GM21717 (cell line): ENCODE data around the gene HAS3.

Experiments used
- ATAC-seq: cut with Tn5 transposase; IDR thresholded peaks from one replicate; pipeline ENCODE4 v1.9.1; 2021; ENCODE audit warnings: mild to moderate bottlenecking, moderate library complexity; ENCODE audit not compliant: unreplicated experiment

HAS3 gene

DNA sequence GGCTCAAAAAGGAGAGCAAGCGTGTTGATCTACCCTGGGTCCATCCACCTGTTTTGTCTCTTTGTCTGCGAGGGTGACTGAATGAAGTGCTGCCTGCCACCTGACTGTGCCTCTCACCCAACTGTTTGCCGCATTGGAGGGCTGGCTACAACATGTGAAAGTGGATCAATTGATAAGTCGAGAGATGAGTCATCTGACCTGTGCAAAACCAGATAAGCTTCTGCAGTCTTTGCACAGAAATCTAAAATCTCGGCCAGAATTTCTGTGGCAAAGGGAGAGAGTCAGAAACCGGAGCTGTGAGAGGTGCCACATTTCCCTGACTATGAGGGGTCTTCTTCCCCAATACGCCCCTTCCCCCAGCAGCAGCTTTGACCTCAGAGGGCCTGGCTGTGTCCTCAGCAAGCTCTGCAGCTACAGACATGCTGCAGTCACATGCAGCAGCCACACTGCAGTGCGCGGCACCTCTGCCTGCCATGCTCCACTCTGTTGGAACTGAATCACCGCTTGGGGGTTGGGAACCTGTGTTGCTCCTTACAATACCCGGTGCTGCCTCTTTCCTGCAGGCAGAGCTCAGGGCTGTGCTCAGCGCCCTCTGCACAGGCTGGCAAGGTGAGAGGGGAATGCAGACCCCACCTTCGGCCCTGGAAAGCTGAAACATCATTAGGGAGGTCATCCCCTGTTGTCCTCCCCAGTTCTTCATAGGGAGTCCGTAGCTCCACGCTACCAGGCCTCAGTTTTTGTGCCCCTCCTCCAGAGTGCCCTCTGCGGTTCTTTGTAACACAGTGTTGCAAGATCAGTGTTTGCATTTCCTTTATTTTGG, 16.2 kb upstream of the HAS3 start:
- ATAC-seq = no peak

- no peak for ATAC-seq
Observed at GRCh38 chr16:69093974-69094373, 11.5 kb upstream of the HAS3 start.

DNA sequence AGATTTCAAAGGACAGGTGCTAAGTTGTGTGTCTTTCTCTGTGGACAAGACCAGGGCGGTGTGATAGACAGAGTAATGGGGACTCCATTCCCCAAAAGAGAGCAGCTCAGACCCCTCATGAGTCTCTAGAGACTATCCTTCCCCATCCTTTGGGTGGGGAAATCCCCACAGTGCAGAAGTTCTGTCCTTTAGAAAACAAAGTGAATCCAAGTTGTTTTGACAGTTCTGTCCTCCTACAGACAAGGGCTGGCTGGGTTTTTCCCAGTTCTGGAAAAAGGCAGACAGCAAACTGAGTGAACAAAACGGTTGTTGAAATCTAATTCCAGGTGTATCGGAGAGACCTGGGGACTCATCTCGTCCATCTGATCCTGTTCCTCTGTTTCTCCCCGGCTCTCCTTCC, 11.0 kb upstream of the HAS3 start:
- ATAC-seq = no peak

- ATAC-seq = no peak
Observed at GRCh38 chr16:69095193-69095592, 10.3 kb upstream of the HAS3 start.

DNA sequence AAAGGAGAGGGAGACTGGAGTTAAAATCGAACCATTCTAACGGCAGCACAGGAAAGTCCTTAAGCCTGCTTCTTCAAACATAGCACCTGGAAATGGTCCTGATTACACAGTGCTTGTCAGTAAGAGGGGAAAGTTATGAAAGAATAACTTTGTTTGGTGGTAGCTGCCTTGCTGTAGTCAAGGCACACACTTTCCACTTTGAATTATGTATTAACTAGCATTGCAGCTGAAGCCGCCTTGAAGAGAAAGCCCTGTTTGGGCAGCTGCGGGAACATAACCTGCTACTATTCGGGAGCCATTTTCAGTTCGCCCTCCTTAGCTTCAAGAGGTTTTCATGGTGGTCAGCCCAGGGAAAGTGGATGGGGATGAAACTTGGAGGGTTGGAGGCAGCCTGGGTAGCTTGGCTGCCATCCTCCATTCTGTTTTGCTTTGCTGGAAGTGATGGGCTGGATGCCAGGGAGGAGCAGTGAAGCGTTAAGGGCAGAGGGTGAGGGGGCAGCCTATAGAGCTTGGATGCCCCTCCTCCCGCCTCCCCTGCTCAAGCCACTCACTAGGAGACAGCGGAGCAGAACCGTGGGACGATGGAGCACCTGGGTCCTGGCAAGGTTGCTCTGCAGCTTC, 5.3 kb upstream of the HAS3 start:
- ATAC-seq = no peak

GRCh38 chr16:69106491-69107315, 1.2 kb downstream of the HAS3 start:
- ATAC-seq = no peak

DNA sequence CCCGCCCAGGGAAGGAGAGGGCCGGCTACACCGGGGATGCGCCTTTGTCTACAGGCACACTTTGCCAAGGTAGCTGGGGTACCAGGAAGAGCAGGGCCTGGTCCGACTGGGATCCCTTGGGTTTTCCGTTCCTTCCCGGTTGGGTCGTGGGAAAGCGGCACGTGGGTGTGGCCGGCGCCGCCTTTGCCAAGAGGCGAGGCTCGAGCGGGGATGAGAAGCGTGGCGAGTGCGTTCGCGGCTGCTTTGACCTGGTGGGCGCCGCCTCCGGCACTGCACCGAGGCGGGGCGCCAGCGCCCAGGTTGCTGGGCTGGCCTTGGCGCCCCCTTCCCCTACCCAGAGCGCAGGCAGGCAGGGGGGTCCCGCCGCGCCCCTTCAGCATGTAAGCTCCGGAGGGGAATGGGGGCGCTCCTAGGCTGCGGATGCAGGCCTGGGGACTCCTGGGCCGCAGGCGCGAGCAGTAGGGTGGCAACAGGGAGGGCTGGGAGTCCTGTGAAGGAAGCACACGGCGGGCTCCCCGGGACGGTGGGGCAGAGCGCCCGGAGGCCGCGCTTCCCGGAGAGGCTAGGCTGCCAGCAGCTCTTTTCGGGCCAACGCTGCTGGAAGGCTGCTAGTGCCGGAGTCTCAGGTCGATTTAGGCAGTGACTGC, 2.0 kb downstream of the HAS3 start:
- ATAC-seq = no peak

GRCh38 chr16:69108064-69108904, 2.8 kb downstream of the HAS3 start:
- ATAC-seq = no peak

DNA sequence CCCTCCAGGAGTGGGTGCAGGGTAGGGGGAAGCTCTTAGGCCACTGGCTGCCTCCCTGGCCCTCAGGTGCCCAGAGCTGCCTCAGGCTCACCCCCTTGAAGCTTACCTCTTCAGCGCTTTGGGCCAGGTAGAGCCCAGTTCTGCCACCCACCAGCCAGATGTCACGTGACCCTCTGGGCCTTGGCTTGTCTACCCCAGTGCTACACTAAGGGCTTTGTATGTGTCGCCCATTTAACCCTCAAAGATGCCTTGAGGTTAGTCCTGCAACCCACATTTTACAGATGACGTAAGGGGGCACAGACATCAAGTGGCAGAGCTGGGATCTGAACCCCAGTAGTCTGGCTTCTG, 3.4 kb downstream of the HAS3 start:
- no peak for ATAC-seq

GRCh38 chr16:69109486-69110270, 4.2 kb downstream of the HAS3 start:
- ATAC-seq = no peak

- no peak for ATAC-seq
Observed at GRCh38 chr16:69110406-69110805, 5.0 kb downstream of the HAS3 start.

GRCh38 chr16:69111216-69111875, 5.9 kb downstream of the HAS3 start:
- no peak for ATAC-seq

- no peak for ATAC-seq
Observed at GRCh38 chr16:69111876-69112230, 6.4 kb downstream of the HAS3 start.

DNA sequence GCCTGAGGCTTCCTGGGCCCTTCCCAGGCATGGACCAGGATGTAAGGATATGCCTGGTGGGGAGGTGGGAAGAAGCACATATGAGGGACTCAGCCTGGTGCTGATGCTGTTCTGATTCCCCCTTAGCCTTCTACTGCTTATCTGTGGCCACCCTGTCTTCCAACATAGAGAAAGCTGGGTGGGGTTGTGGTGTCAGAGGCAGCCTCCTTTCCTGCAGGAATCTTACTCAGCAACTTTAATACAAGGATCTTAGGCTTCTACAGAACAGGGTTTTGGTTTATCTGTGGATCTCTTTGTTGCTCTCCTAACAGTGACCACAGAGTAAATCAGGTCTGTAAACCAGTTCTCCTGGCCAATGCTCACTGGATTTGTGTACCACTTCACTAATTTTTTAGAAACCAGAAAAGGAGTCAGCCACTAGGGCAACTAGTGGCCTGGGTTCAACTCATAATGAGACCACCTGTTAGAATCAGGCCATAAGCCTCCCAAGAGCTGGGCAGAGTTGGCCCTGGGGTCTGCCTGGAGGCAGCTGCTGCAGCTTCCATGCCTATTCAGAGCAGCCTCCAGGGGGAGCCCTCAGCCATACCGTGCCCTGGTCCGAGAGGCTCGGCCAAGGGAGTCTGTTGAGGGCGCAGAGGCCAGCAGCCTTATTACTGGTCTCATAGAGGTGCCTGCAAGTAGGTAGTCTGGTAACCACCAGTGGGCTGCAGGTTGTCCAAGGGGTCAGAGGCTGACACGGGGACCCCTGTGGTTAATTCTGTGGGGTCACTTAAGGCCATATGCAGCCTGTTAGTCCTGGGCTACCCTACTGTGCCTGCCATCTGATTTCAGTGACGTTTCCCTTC, 7.1 kb downstream of the HAS3 start:
- ATAC-seq = no peak

DNA sequence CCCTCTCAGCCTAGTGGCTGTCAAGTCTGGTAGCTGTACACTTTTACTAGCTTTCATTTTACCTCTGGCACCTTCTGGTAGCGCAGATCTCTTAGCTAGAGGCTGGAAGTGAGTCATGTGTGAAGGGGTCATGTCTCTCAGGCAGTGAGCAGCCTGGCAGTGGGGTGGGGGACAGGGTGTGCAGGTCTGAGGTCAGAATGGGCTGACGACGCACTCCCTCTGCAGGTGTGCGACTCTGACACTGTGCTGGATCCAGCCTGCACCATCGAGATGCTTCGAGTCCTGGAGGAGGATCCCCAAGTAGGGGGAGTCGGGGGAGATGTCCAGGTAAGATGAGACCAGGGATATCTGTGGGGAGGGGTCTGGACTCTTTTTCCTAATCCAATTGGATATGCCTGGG, 7.8 kb downstream of the HAS3 start:
- no peak for ATAC-seq

- no peak for ATAC-seq
Observed at GRCh38 chr16:69114346-69114975, 9.0 kb downstream of the HAS3 start.

DNA sequence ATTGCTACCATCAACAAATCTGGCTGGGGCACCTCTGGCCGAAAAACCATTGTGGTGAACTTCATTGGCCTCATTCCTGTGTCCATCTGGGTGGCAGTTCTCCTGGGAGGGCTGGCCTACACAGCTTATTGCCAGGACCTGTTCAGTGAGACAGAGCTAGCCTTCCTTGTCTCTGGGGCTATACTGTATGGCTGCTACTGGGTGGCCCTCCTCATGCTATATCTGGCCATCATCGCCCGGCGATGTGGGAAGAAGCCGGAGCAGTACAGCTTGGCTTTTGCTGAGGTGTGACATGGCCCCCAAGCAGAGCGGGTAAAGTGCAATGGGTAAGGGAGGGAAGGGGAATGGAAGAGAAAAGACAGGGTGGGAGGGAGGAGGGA, 9.5 kb downstream of the HAS3 start:
- no peak for ATAC-seq

DNA sequence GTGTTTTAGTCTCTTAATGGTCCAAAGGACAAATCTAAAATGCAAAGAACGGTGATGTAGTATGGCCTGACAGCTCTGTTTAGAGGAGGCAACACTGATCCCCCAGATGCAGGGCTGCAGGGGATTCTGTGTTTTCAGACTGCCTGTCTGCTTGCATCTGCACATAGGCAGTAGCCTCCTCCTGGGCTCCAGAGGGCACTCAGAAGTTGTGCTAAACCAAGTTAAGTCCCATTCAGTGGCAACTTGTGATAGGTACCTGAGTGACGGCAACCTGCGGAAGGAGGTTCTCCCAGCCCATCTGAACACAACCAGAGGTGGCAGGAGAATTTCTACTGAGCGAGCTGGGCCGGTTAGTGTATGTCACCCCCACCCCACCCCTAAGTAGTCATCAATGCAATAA, 9.9 kb downstream of the HAS3 start:
- no peak for ATAC-seq
